B cell (primary cell): ENCODE data around the gene FAM114A2. TPM values are rescaled to one million over a fixed set of nuclear protein-coding genes. Genes with fewer than 3 reads are reported as not detected.

Experiments used
- ATAC-seq: fragments of 200-7000 bp; cut with Tn5 transposase; one replicate; pipeline ENCODE4 v1.10.0; 2021; ENCODE audit warnings: low read depth, mild to moderate bottlenecking, moderate number of reproducible peaks, moderate library complexity
- CTCF ChIA-PET: fragments of 350-600 bp; sonication (Branson Sonifier 250); formaldehyde crosslinking; loops from one replicate; lab custom pipeline; 2021; ENCODE audit warnings: antibody characterized with exemption, inconsistent platforms; lab: Charles Lee
- POLR2A ChIA-PET: fragments of 350-600 bp; sonication (Branson Sonifier 250); formaldehyde crosslinking; loops from one replicate; lab custom pipeline; 2021; ENCODE audit warnings: antibody characterized with exemption; lab: Charles Lee
- DNase-seq: peaks from one replicate; pipeline ENCODE4 v3.0.0; 2013
- H2AFZ ChIP-seq: 2 replicates; pipeline ENCODE4 v1.6.1; 2012; ENCODE audit warnings: mild to moderate bottlenecking, low read depth, low read length; ENCODE audit not compliant: insufficient read depth, poor library complexity, severe bottlenecking
- H3K27ac ChIP-seq, 2 donors: 1 replicate in 1 of 2; 2 replicates in 1 of 2; pipeline ENCODE4 v1.5.1; 2012 to 2013; ENCODE audit warnings: low read length in 2 of 2, mild to moderate bottlenecking in 2 of 2, moderate library complexity in 1 of 2
- H3K27me3 ChIP-seq, 4 experiments: fragments of 200-600 bp in 1 of 4; sonication (generic) in 1 of 4; replicated peaks in 1 of 4; 1 replicate in 2 of 4; 2 replicates in 2 of 4; pipeline versions ENCODE4 v1.6.1 to v1.7.0; 2013 to 2016; ENCODE audit warnings: low read length in 3 of 4, mild to moderate bottlenecking in 2 of 4, mixed read lengths in 1 of 4, moderate library complexity in 1 of 4; ENCODE audit not compliant: insufficient read depth in 4 of 4, control insufficient read depth in 3 of 4; ENCODE audit errors: control extremely low read depth in 1 of 4
- H3K36me3 ChIP-seq, 2 experiments: replicated peaks in 1 of 2; 1 replicate in 1 of 2; 2 replicates in 1 of 2; pipeline versions ENCODE4 v1.6.1 to v1.7.1; 2013; ENCODE audit warnings: low read length in 1 of 2; ENCODE audit not compliant: insufficient read depth in 2 of 2, control insufficient read depth in 1 of 2; ENCODE audit errors: control extremely low read depth in 1 of 2, extremely low read depth in 1 of 2
- H3K4me1 ChIP-seq, 2 donors: fragments of 200-600 bp in 1 of 2; sonication (generic) in 1 of 2; 1 replicate in 1 of 2; 2 replicates in 1 of 2; pipeline versions ENCODE4 v1.5.1 to v1.6.1; 2013 to 2017; ENCODE audit warnings: low read length in 2 of 2; ENCODE audit not compliant: control insufficient read depth in 2 of 2, insufficient read depth in 2 of 2
- H3K4me2 ChIP-seq: replicated peaks from 2 replicates; pipeline ENCODE3; 2012; ENCODE audit warnings: mild to moderate bottlenecking, low read depth, low read length; ENCODE audit not compliant: poor library complexity, severe bottlenecking
- H3K4me3 ChIP-seq, 5 experiments: fragments of 200-600 bp in 1 of 5; sonication (generic) in 1 of 5; 1 replicate in 3 of 5; 2 replicates in 2 of 5; pipeline versions ENCODE4 v1.5.1 to v1.7.0; 2011 to 2016; ENCODE audit warnings: low read length in 4 of 5, mild to moderate bottlenecking in 4 of 5, low read depth in 2 of 5, control low read depth in 1 of 5, moderate library complexity in 1 of 5; ENCODE audit not compliant: insufficient read depth in 1 of 5; ENCODE audit errors: control extremely low read depth in 1 of 5, extremely low read depth in 1 of 5
- H3K79me2 ChIP-seq: fragments of 200-600 bp; sonication (generic); one replicate; pipeline ENCODE4 v1.6.0; 2016; ENCODE audit warnings: low read length; ENCODE audit not compliant: control insufficient read depth, insufficient read depth
- H3K9ac ChIP-seq: fragments of 200-600 bp; sonication (generic); 2 replicates; pipeline ENCODE4 v1.6.1; 2017; ENCODE audit warnings: mild to moderate bottlenecking, low read length, moderate library complexity
- H3K9me3 ChIP-seq, 3 donors: one replicate each; pipeline versions ENCODE4 v1.6.1 to v1.7.1; 2013; ENCODE audit warnings: low read length in 2 of 3; ENCODE audit not compliant: control insufficient read depth in 2 of 3, insufficient read depth in 1 of 3; ENCODE audit errors: control extremely low read depth in 1 of 3
- H4K20me1 ChIP-seq: 2 replicates; pipeline ENCODE4 v1.6.0; 2012; ENCODE audit warnings: mild to moderate bottlenecking, low read length; ENCODE audit not compliant: insufficient read depth, control insufficient read depth, poor library complexity, severe bottlenecking
- H3K27ac Mint-ChIP-seq: one replicate; pipeline ENCODE4 v1.8.0; 2021; ENCODE audit warnings: mixed read lengths
- H3K27me3 Mint-ChIP-seq: one replicate; pipeline ENCODE4 v1.8.0; 2021; ENCODE audit warnings: mixed read lengths
- H3K4me1 Mint-ChIP-seq: one replicate; pipeline ENCODE4 v1.8.0; 2021; ENCODE audit warnings: mixed read lengths
- H3K4me3 Mint-ChIP-seq: one replicate; pipeline ENCODE4 v1.8.0; 2021; ENCODE audit warnings: mixed read lengths
- H3K9me3 Mint-ChIP-seq: one replicate; pipeline ENCODE4 v1.8.0; 2022; ENCODE audit warnings: mixed read lengths; ENCODE audit not compliant: insufficient read depth
- EZH2 ChIP-seq: IDR thresholded peaks from 2 replicates; pipeline ENCODE4 v1.6.1; 2012; ENCODE audit warnings: borderline replicate concordance, low read depth, mild to moderate bottlenecking, moderate library complexity, low read length; ENCODE audit not compliant: insufficient read depth, poor library complexity, severe bottlenecking
- WGBS: methylation state at CpG from one replicate; pipeline ENCODE4 v1.1.5; 2013; ENCODE audit warnings: missing lambda C conversion rate; ENCODE audit not compliant: insufficient coverage; 5-methylcytosine and 5-hydroxymethylcytosine counted together
- intact Hi-C: fragments of 100-400 bp; cut with micrococcal nuclease; formaldehyde crosslinking; loops from one replicate; pipeline ENCODE4 v1.10.0; 2022
- polyA plus RNA-seq: library from polyadenylated mRNA; depleted of rRNA; stranded (reverse); fragments of >200 nt; gene quantifications from 2 replicates; pipeline ENCODE4 v1.2.3, GENCODE V29; 2012
- total RNA-seq, 2 donors: library from RNA; stranded (reverse); fragments of 120-200 nt in 1 of 2; gene quantifications; 1 replicate in 1 of 2; 2 replicates in 1 of 2; pipeline versions ENCODE4 v1.2.3 to v1.2.4, GENCODE V29; 2013 to 2022
- TF ChIP-seq, protein P1 (sequence below): fragments of 200-600 bp; IDR thresholded peaks from one replicate; pipeline ENCODE4 v1.8.0; 2022; ENCODE audit warnings: antibody characterized with exemption, mild to moderate bottlenecking

FAM114A2 gene
- total and polyA plus RNA-seq, 2 donors (not counting 1 experiment from before 2014, with no cell fraction given), result 6.0 to 34.2 TPM

DNA sequence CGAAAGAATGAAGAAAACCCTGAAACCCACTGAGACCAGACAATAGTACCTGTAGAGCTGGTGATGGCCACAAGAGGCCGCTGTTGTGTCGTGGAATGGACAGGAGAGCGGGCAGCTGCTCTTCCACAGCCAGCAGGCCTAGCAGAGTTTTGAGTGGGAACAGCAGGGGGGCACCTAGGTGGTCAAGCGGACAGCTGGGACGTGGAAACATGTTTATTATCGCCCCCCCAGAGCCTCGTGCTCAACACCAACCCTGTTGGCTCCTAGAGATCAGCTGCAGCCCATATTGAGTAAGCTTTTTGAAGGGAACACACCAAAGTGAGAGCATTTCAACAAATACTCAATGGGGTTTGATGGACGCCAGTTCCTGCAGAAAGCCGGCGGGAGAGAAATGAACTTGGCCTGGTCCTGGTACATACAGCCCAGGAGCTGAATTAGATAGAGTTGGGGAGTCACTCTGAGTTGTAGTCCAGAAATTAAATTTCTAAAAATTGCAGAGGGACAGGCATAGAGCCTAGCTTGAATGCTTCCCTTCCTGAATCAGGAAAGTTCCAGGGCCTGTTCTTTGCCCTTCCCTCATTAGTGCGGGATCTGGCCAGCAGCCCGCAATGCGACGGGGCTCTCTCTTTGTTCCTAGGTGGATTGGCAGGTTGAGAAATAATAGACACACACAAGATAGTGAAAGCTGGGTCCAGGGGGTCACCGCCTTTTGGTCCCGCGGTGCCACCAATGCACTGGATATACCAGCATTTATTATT, 33.9 kb upstream of the FAM114A2 start:
- no peak overlapping the region for H3K27ac ChIP-seq
- H3K36me3 ChIP-seq, result no peaks in the 10 kb centered on the region
- Mint-ChIP-seq H3K27ac (no peak overlapping the region), H3K9me3 (no peaks in the 10 kb centered on the region), H3K27me3 (peaks cover 44% of the 10 kb centered on the region), H3K4me1 (peaks cover 3% of the 10 kb centered on the region), H3K4me3 (no peak overlapping the region)
- H3K9ac ChIP-seq, result no peak overlapping the region
- ATAC-seq (peak; percentile 98), DNase-seq (peak; percentile 84)
- CTCF ChIA-PET, result interaction anchor here (0.5 to 13.0 kb wide), 58 partner anchors 10 to 1970 kb away, joined by 3 to 295 read pairs (median 4); partner anchors contain the start of gene GALNT10
- peak overlapping the region; percentile 6 for H3K4me2 ChIP-seq
- no peaks in the 10 kb centered on the region for H3K27me3 ChIP-seq
- no peaks in the 10 kb centered on the region for H3K9me3 ChIP-seq
- intact Hi-C loops, result loop anchor here (1.0 kb wide), 4 partner anchors 108 to 568 kb away; no protein-coding TSS in a partner anchor
- no peaks in the 10 kb centered on the region for H3K79me2 ChIP-seq
- H2AFZ ChIP-seq, result peak overlapping the region; percentile 51
- H3K4me1 ChIP-seq, result peaks cover 2 to 3% of the 10 kb centered on the region in 2 donors
- TF ChIP-seq, protein P1, sequence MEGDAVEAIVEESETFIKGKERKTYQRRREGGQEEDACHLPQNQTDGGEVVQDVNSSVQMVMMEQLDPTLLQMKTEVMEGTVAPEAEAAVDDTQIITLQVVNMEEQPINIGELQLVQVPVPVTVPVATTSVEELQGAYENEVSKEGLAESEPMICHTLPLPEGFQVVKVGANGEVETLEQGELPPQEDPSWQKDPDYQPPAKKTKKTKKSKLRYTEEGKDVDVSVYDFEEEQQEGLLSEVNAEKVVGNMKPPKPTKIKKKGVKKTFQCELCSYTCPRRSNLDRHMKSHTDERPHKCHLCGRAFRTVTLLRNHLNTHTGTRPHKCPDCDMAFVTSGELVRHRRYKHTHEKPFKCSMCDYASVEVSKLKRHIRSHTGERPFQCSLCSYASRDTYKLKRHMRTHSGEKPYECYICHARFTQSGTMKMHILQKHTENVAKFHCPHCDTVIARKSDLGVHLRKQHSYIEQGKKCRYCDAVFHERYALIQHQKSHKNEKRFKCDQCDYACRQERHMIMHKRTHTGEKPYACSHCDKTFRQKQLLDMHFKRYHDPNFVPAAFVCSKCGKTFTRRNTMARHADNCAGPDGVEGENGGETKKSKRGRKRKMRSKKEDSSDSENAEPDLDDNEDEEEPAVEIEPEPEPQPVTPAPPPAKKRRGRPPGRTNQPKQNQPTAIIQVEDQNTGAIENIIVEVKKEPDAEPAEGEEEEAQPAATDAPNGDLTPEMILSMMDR, result peak; percentile 98
- no peak for TF ChIP-seq EZH2
- no peak overlapping the region for H3K4me3 ChIP-seq
- 29% methylated on average over 9 of the region's 18 CpGs for WGBS
- no peaks in the 10 kb centered on the region for H4K20me1 ChIP-seq
- POLR2A ChIA-PET, result interaction anchor here (0.9 to 1.5 kb wide), 2 partner anchors 117 to 332 kb away, joined by 3 read pairs; no protein-coding TSS in a partner anchor
